ENCODE results near the gene ZBTB8A. TPM values are rescaled to one million over a fixed set of nuclear protein-coding genes. Genes with fewer than 3 reads are reported as not detected.

The ZBTB8A gene
- total and polyA plus RNA-seq, 2 of the 13 experiments (the other 11 are each of a cell fraction or from before 2014, with no cell fraction given), result 1.3 to 3.7 TPM

- TF ChIP-seq HINFP (CRISPR knock-in tag; IDR thresholded peaks at IDR 0.05; ENCODE audit: low read depth), result no peak
- TF ChIP-seq TFDP1 (CRISPR knock-in tag; IDR thresholded peaks at IDR 0.05; ENCODE audit: borderline replicate concordance), result no peak
- TF ChIP-seq PITX1 (CRISPR knock-in tag; IDR thresholded peaks at IDR 0.05), result no peak
- TF ChIP-seq SNAPC5 (CRISPR knock-in tag; IDR thresholded peaks at IDR 0.05; ENCODE audit: borderline replicate concordance), result no peak
- TF ChIP-seq SIN3A (IDR thresholded peaks at IDR 0.05; ENCODE audit: borderline replicate concordance, low read depth, low read length), result no peak
- no peak for TF ChIP-seq ZBTB26 (CRISPR knock-in tag; IDR thresholded peaks at IDR 0.05; ENCODE audit: borderline replicate concordance)
- TF ChIP-seq ZC3H13 (CRISPR knock-in tag; IDR thresholded peaks at IDR 0.05), result no peak
- no peak for TF ChIP-seq ZNF503 (CRISPR knock-in tag; IDR thresholded peaks at IDR 0.05)
- TF ChIP-seq ZNF614 (CRISPR knock-in tag; IDR thresholded peaks at IDR 0.05; ENCODE audit: borderline replicate concordance), result no peak
- TF ChIP-seq TEAD2 (CRISPR knock-in tag; IDR thresholded peaks at IDR 0.05), result no peak
- TF ChIP-seq ATF1 (CRISPR knock-in tag; IDR thresholded peaks at IDR 0.05), result no peak
- no peak for TF ChIP-seq POLR2A (IDR thresholded peaks at IDR 0.05; ENCODE audit: insufficient read depth in 1 of 2, low read depth in 2 of 2, low read length in 2 of 2)
- no peak for TF ChIP-seq AFF4 (CRISPR knock-in tag; IDR thresholded peaks at IDR 0.05)
- TF ChIP-seq ZNF232 (CRISPR knock-in tag; IDR thresholded peaks at IDR 0.05; ENCODE audit: borderline replicate concordance), result no peak
- TF ChIP-seq NCOA5 (CRISPR knock-in tag; IDR thresholded peaks at IDR 0.05), result no peak
- no peak for TF ChIP-seq ZNF589 (CRISPR knock-in tag; conservative IDR thresholded peaks at IDR 0.05)
- no peak for TF ChIP-seq IKZF5 (CRISPR knock-in tag; IDR thresholded peaks at IDR 0.05)
- no peak for TF ChIP-seq FOXA3 (CRISPR knock-in tag; IDR thresholded peaks at IDR 0.05)
- no peak for TF ChIP-seq NFYC (CRISPR knock-in tag; IDR thresholded peaks at IDR 0.05)
Measured at GRCh38 chr1:32500387-32501209, 38.6 kb upstream of the ZBTB8A start (continued).

Measured in HepG2 (cell line).